ENCODE measurements around the gene INSIG1.
A peak's percentile ranks its signal among the peaks of the same experiment; 100 is the strongest.

Gene INSIG1

DNA sequence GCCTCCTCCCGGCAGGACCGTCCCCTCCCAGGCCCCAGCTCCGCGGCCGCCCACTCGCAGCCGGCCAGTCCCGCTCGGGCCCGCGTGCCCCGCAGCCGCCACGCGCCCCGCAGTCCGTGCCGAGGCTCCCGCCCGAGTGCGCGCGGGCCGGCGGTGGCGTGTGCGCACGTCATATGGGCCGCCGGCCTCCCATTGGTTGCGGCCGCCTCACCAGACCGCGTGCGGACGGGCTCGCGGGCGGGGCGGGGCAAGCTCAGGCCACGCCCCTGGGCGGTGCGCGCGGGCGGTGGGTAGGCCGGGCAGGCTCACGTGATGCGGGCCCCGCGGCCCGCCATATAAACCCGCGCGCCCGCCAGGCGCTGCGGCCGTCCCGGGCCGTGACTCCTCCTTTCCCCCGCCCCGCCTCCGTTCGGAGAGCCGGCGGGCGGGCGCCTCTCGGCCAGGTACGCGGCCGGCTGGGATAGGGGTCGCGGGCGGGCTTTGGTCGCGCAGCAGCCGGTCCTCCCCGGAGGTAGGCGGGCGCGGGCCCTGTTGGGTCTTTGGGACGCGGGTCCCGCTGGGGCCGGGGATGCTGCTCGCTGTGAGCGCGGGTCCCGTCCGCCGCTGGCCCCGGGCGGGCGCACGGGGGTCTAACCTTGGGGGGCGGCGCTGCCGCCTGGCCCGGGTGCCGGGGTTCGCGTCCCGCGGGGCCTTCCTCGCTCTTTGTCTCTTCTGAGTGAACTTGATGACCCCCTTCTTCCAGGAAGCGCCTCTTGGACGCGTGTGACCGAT lies at the start of gene INSIG1:
Gene INSIG1, plus strand, starts transcription at position 362 of the 771 bp plus-strand sequence. Its CDS starts 408 bp downstream, at position 770.
- DNase-seq: peak; percentile 88

- DNase-seq: no peak
Observed at GRCh38 chr7:155248366-155248756, 49.3 kb upstream of the INSIG1 start.

DNA sequence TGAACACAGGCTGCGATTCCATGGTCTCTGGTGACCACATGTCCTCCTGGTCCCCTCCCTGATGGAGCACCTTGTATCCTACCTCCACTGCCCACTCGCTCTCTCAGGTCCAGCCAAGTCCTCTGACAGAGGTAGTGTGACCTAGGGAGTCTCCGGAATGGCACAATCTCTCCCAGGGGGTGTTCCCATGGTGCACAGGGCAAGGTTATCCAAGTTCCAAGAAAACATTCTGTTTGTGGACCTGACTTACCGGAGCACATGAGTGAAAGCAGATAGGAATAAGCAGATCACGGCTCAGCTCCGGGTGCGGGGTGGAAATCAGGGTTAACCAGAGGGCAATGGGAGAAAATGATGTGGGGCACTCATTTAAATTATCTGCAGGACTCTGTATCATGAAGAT lies 45.8 kb upstream of the INSIG1 start:
- DNase-seq: no peak

DNA sequence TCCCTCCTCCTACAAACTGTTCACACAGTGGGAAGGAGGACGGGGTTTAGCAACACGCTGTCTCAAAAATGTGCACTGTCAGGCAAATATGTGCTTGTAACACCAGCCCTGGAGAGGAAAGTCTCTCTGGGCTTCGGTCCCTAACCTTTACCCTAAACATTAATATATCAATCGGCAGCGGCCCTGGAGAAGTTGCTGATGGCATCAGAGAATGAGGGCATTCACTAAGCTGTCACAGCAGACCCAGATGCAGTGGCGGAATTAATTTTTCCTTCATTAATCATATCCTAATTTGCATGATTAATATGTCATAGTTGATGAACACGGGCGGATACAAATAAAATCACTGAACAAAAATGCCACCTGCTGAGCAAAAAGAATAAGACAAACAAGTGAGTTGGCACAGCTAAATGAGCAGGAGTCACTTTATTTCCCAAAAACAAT lies 45.2 kb upstream of the INSIG1 start:
- DNase-seq: no peak

DNA sequence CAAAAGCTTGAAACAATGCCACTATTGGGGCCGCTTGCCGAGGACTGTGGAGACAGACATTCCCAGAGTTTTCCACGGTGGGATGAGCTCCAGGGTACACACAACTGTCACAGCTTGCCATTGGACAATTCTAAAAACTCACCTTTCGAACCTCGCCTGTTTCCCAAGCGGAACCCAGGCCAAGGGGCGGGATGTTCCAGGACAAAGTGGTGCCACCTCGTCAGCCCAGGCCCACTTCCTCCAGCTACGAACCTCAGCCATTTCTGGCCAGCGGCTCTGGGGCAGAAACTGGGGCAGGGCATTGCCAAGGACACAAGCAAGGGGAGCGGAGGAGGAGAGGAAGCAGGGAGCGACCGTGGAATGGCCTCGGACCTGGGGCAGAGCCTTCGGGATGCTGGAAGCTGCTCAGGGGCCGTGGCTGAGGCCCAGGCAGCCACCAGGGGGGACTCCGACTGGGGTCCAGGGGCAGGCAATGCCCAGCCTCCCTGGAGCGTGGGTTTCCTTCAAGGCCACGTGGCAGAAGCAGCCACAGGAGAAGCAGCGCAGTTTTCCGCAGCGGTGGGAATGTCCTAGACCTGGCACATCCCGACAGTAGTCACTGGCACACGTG lies 44.7 kb upstream of the INSIG1 start:
- DNase-seq: no peak

DNA sequence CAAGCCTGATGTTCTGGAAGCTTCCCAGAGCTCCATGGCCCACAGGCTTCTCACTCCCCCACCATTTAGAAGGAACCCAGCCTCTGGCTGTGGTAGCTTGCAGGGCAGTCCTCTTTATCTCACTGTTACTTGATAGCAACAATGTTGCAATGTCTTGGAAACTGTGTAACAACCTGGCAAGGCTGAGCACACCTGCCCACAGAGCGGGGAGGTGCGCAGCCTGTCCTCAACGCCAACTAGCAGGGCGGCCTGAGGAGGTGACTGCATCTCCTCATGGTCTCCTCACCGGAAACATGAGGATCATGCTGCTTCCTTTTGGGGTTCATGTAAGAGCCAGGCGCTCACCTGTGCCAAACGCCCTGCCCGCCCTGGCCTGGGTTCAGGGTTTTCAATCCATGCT lies 43.7 kb upstream of the INSIG1 start:
- DNase-seq: no peak

GRCh38 chr7:155255071-155255470 lies 42.6 kb upstream of the INSIG1 start:
- DNase-seq: no peak

DNA sequence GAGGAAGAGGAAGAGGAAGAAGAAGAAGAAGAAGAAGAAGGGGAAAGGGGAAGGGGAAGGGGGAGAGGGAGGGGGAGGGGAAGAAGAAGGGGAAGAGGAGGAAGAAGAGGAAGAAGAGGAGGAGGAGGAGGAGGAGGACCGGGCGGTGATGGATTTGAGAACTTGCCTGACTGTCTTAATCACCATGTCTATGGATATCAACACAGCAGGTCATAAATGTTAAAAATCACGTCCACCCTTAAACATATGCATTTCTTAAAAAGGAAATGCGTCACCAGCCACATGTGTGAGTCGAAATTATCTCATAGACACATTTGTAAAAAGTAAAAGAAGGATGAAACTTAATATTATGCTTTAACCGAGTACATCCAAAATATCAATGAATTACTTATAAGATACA lies 42.1 kb upstream of the INSIG1 start:
- no peak for DNase-seq

- no peak for DNase-seq
Observed at GRCh38 chr7:155256081-155256760, 41.5 kb upstream of the INSIG1 start.

- no peak for DNase-seq
Observed at GRCh38 chr7:155256761-155257481, 40.8 kb upstream of the INSIG1 start.

DNA sequence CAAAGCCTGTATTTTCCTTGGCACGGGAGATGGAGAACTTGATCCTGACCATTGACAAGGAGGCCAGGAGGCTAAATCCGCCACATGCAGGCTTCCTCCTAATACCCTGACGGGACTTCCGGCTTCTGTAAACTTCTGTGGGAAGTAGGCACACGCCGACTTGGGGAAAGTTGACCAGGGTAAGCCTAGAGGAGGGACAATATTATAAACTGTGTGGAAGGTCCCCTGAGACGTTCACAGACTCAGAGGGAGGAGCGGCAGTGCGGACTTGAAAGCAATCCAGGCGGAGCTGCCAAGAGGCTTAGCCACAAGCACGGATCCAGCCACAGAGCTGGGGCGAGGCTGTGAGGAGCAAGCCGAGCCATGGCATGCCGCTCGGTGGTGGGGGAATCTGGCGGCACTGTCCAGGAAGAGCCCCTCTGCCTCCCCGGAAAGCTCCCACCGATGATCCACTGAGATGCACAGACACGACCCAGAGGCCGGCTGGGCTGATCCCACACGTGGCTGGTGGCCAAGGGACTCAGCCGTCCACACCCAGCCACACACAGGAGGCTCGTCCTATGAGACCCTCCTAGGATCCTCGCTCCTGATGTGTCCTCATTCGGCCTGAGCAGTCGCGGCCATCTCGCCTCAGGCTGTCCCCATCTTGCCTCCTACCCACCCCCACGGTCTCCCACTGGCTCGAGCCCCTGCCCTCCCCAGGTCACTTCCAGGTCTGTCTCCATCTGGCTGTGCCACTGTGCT lies 40.0 kb upstream of the INSIG1 start:
- DNase-seq: peak; percentile 41

DNA sequence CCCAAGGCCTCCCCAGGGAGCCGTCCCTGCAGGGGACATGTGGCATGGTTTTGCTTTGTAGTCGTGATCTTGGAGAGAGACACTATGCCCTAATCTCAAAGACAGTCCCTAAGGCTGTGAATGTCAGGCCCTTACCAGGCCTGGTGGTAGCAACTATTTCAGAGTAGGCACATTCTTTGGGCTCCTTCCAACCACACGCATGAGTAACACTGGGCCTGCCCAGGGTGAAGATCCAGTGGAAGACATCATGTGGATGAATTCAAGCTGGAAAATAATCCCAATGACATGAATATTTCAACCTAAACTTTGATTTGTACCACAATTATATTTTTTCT lies 39.5 kb upstream of the INSIG1 start:
- peak; percentile 60 for DNase-seq

- no peak for DNase-seq
Observed at GRCh38 chr7:155259866-155260497, 37.7 kb upstream of the INSIG1 start.

DNA sequence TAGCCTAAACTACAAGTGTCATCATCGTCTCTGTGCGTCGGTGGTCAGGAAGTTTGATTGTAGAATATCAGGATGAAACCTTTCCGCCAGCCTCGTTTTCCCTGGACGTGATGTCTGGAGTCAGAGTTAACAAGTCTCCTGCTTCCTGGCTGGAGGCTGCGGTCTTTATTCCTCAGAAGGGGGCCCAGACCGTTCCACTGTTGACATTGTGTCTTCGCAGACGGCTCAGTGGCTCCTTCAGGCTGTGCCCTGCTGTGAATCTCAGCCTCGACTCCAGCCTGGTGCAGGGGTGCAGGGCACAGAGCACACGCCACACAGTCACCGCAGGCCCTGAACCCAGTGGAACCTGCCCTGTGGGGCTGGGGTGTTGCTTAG lies 37.2 kb upstream of the INSIG1 start:
- DNase-seq: no peak

DNA sequence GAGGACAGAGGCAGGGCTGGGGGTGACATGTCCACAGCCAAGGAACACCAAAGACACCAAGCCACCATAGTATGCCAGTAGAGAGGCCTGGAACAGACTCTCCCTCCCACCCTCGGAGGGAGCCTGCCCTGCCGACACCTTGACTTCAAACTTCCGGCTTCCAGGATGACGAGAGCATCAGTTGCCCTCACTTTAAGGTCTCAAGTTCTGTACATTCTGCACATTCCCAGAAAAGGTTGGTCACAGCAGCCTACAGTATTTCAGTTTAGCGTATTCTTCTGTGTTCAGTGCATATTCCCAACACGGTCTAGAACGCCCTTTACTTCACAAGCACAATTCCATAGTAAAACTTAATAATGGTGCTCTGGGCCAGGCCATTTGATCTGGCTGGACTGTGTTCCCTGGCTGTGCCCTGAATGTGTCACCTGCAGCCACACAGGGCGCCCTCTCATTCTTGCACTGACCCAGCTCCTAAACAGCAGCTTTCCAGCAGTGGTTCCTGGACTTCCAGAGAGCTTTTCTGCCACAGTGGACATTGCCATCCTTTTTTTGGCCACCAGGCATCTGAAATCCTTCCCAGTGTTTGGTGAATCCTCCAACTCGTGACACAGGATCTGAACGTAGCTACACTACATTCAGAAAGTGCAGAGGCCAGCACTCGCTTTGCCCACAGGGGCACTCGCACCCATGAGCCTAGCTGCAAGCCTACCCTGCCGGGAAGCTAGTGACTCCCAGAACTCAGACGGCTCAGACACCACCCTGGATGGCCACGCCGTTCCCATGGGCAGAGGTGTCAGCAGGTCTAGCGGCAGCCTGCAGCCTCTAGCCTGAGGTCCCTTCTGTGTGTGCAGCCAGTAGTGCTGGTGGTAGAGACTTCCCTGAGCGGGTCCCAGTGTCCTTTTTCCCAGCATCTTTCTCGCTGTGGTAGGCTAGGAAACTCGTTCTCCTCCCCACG lies 36.4 kb upstream of the INSIG1 start:
- no peak for DNase-seq

- DNase-seq: no peak
Observed at GRCh38 chr7:155262031-155262430, 35.6 kb upstream of the INSIG1 start.

GRCh38 chr7:155263051-155263450 lies 34.6 kb upstream of the INSIG1 start:
- DNase-seq: no peak

GRCh38 chr7:155263581-155264143 lies 34.0 kb upstream of the INSIG1 start:
- no peak for DNase-seq

GRCh38 chr7:155265144-155265543 lies 32.5 kb upstream of the INSIG1 start:
- DNase-seq: no peak

GRCh38 chr7:155265961-155266360 lies 31.7 kb upstream of the INSIG1 start:
- DNase-seq: no peak

DNA sequence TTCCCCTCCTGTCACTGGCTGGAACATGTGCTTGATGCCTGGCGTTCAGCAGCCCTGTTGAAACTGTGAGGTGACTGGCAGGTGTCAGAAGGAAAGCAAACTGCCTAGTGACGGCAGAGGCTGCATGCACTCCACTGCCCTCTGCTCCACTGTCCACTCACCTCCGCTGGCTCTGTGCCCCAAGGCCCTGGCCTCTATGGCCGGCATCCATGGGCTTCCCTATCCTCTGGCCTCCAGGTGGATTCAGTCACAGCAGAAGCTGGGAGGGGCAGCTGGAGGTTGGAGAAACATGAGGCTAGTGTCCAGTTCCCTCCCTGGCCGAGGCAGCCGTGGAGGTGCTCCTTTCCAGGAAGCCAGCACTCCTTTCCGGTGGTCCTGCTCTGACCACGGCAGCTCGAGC lies 31.2 kb upstream of the INSIG1 start:
- no peak for DNase-seq

All from T1000 (cell line).